Tibial nerve (tissue), 4 donors: ENCODE results near the gene SMARCAL1. TPM values are rescaled to one million over a fixed set of nuclear protein-coding genes. Genes with fewer than 3 reads are reported as not detected.

ENCODE experiments used
- DNase-seq, 2 donors: peaks; one replicate each; pipeline ENCODE4 v3.0.0-alpha.2; 2019; ENCODE audit warnings: low spot score in 2 of 2
- H3K27ac ChIP-seq, 4 donors: fragments of 200-600 bp; sonication (generic) in 3 of 4; one replicate each; pipeline ENCODE4 v1.5.1; 2017 to 2019; ENCODE audit warnings: mild to moderate bottlenecking in 1 of 4
- H3K27me3 ChIP-seq, 2 donors: fragments of 200-600 bp; sonication (generic) in 1 of 2; one replicate each; pipeline versions ENCODE4 v1.5.1 to v1.6.0; 2017 to 2019
- H3K36me3 ChIP-seq, 3 donors: fragments of 200-600 bp; sonication (generic); one replicate each; pipeline ENCODE4 v1.5.1; 2018 to 2019
- H3K4me1 ChIP-seq, 4 donors: fragments of 200-600 bp; sonication (generic) in 3 of 4; one replicate each; pipeline ENCODE4 v1.5.1; 2017 to 2019
- H3K4me3 ChIP-seq, 4 donors: fragments of 200-600 bp; sonication (generic) in 3 of 4; one replicate each; pipeline ENCODE4 v1.5.1; 2017 to 2019; ENCODE audit warnings: mild to moderate bottlenecking in 1 of 4, moderate library complexity in 1 of 4
- H3K9me3 ChIP-seq, 4 donors: fragments of 200-600 bp; sonication (generic) in 3 of 4; one replicate each; pipeline ENCODE4 v1.5.1; 2017 to 2019
- CTCF ChIP-seq, 5 experiments: fragments of 200-600 bp in 3 of 5; fragments of 450-650 bp in 2 of 5; sonication (generic) in 3 of 5; IDR thresholded peaks; one replicate each; pipeline ENCODE4 v1.5.1; 2016 to 2019; ENCODE audit warnings: antibody characterized with exemption in 5 of 5, mild to moderate bottlenecking in 3 of 5, moderate library complexity in 2 of 5
- EP300 ChIP-seq, 2 donors: sonication (generic); formaldehyde crosslinking; IDR thresholded peaks; one replicate each; pipeline ENCODE4 v1.6.1; 2017; ENCODE audit warnings: antibody characterized with exemption in 2 of 2, mild to moderate bottlenecking in 1 of 2
- POLR2A ChIP-seq, 2 donors: fragments of 450-650 bp; IDR thresholded peaks; one replicate each; pipeline ENCODE4 v1.6.1; 2017; ENCODE audit warnings: antibody characterized with exemption in 2 of 2, mild to moderate bottlenecking in 2 of 2, moderate library complexity in 2 of 2
- WGBS, 2 donors: methylation state at CpG; one replicate each; pipeline ENCODE4 v1.1.5; 2018; 5-methylcytosine and 5-hydroxymethylcytosine counted together
- total RNA-seq, 4 donors: library from RNA; depleted of rRNA; stranded (reverse); fragments of >200 nt; gene quantifications; one replicate each; pipeline ENCODE4 v1.1.0, GENCODE V29; 2016

The SMARCAL1 gene
- total RNA-seq, 4 donors from 2014 or later = 11.7 to 35.5 (median 27.5) TPM

GRCh38 chr2:216405588-216405987 is 6.7 kb upstream of the SMARCAL1 start:
- no peak for TF ChIP-seq CTCF (IDR thresholded peaks at IDR 0.05)
- TF ChIP-seq POLR2A (IDR thresholded peaks at IDR 0.05) = no peak
- TF ChIP-seq EP300 (IDR thresholded peaks at IDR 0.05) = no peak
- no peak overlapping the region for H3K27ac ChIP-seq
- no peaks in the 10 kb centered on the region for H3K4me1 ChIP-seq
- H3K36me3 ChIP-seq = no peaks in the 10 kb centered on the region
- no peak for DNase-seq
- H3K27me3 ChIP-seq = no peaks in the 10 kb centered on the region
- no peak overlapping the region for H3K4me3 ChIP-seq
- no peaks in the 10 kb centered on the region for H3K9me3 ChIP-seq
- 73 to 83% methylated on average over 7 of the region's 7 CpGs for WGBS, 2 donors

GRCh38 chr2:216406826-216407225 is 5.5 kb upstream of the SMARCAL1 start:
- 40 to 41% methylated on average over 3 of the region's 3 CpGs for WGBS, 2 donors
- Histone ChIP-seq H3K27me3 (no peaks in the 10 kb centered on the region), H3K9me3 (no peaks in the 10 kb centered on the region), H3K27ac (no peak overlapping the region), H3K4me3 (no peak overlapping the region), H3K4me1 (no peaks in the 10 kb centered on the region), H3K36me3 (no peaks in the 10 kb centered on the region)
- TF ChIP-seq EP300 (IDR thresholded peaks at IDR 0.05) (no peak), POLR2A (IDR thresholded peaks at IDR 0.05) (no peak), CTCF (IDR thresholded peaks at IDR 0.05) (no peak)
- no peak for DNase-seq

- no peak overlapping the region for H3K4me3 ChIP-seq
- no peaks in the 10 kb centered on the region for H3K36me3 ChIP-seq
- no peaks in the 10 kb centered on the region for H3K27me3 ChIP-seq
- DNase-seq = no peak
- peaks cover 0 to 8% (median 3%) of the 10 kb centered on the region in 4 donors for H3K4me1 ChIP-seq
- no peak for TF ChIP-seq CTCF (IDR thresholded peaks at IDR 0.05)
- no peak for TF ChIP-seq POLR2A (IDR thresholded peaks at IDR 0.05)
- no peak for TF ChIP-seq EP300 (IDR thresholded peaks at IDR 0.05)
- H3K27ac ChIP-seq = no peak overlapping the region
- 60 to 61% methylated on average over 11 of the region's 11 CpGs for WGBS, 2 donors
- no peaks in the 10 kb centered on the region for H3K9me3 ChIP-seq
Measured at GRCh38 chr2:216408426-216409290, 3.6 kb upstream of the SMARCAL1 start.

GRCh38 chr2:216410550-216410949 is 1.7 kb upstream of the SMARCAL1 start:
- no peaks in the 10 kb centered on the region for H3K27me3 ChIP-seq
- TF ChIP-seq CTCF (IDR thresholded peaks at IDR 0.05) = no peak
- TF ChIP-seq EP300 (IDR thresholded peaks at IDR 0.05) = no peak
- H3K4me1 ChIP-seq = peaks cover 0 to 9% (median 3%) of the 10 kb centered on the region in 4 donors
- no peak overlapping the region for H3K4me3 ChIP-seq
- DNase-seq = no peak
- H3K36me3 ChIP-seq = peaks cover 0 to 11% (median 0%) of the 10 kb centered on the region in 3 donors
- 89 to 91% methylated on average over 7 of the region's 7 CpGs for WGBS, 2 donors
- H3K9me3 ChIP-seq = no peaks in the 10 kb centered on the region
- no peak overlapping the region for H3K27ac ChIP-seq

GRCh38 chr2:216413882-216414281 is 1.6 kb downstream of the SMARCAL1 start:
- peaks cover 0 to 40% (median 0%) of the 10 kb centered on the region in 3 donors for H3K36me3 ChIP-seq
- H3K27me3 ChIP-seq = no peaks in the 10 kb centered on the region
- 97 to 98% methylated on average over 5 of the region's 5 CpGs for WGBS, 2 donors
- peaks cover 0 to 9% (median 3%) of the 10 kb centered on the region in 4 donors for H3K4me1 ChIP-seq
- no peak overlapping the region for H3K4me3 ChIP-seq
- DNase-seq = no peak
- no peak for TF ChIP-seq EP300 (IDR thresholded peaks at IDR 0.05)
- no peak for TF ChIP-seq POLR2A (IDR thresholded peaks at IDR 0.05)
- no peak for TF ChIP-seq CTCF (IDR thresholded peaks at IDR 0.05)
- no peak overlapping the region for H3K27ac ChIP-seq
- no peaks in the 10 kb centered on the region for H3K9me3 ChIP-seq
